Gastroesophageal sphincter (tissue), 4 donors: ENCODE measurements around the gene PTGFRN. TPM values are rescaled to one million over a fixed set of nuclear protein-coding genes. Genes with fewer than 3 reads are reported as not detected.
A peak's percentile ranks its signal among the peaks of the same experiment; 100 is the strongest.

Experiments used
- ATAC-seq: fragments of 150-250 bp; one replicate; pipeline ENCODE4 v1.9.1; 2016; ENCODE audit warnings: mild to moderate bottlenecking, moderate library complexity
- H3K27ac ChIP-seq, 4 donors: fragments of 200-600 bp; sonication (generic) in 3 of 4; 1 replicate in 3 of 4; 2 replicates in 1 of 4; pipeline ENCODE4 v1.5.1; 2016 to 2019
- H3K27me3 ChIP-seq: fragments of 200-600 bp; sonication (generic); one replicate; pipeline ENCODE4 v1.5.1; 2019
- H3K36me3 ChIP-seq, 2 donors: fragments of 200-600 bp; sonication (generic); one replicate each; pipeline ENCODE4 v1.5.1; 2019; ENCODE audit warnings: control low read depth in 1 of 2
- H3K4me1 ChIP-seq, 3 donors: fragments of 200-600 bp; sonication (generic); 1 replicate in 2 of 3; 2 replicates in 1 of 3; pipeline ENCODE4 v1.5.1; 2016 to 2019; ENCODE audit warnings: control low read depth in 2 of 3
- H3K4me3 ChIP-seq, 2 donors: fragments of 200-600 bp; sonication (generic); one replicate each; pipeline ENCODE4 v1.5.1; 2019; ENCODE audit warnings: mild to moderate bottlenecking in 1 of 2, moderate library complexity in 1 of 2
- H3K9me3 ChIP-seq, 3 donors: fragments of 200-600 bp; sonication (generic); one replicate each; pipeline ENCODE4 v1.5.1; 2017 to 2019; ENCODE audit warnings: control low read depth in 2 of 3
- CTCF ChIP-seq, 4 experiments: fragments of 200-600 bp in 2 of 4; fragments of 450-650 bp in 2 of 4; sonication (generic) in 1 of 4; IDR thresholded peaks; one replicate each; pipeline ENCODE4 v1.5.1; 2017 to 2019; ENCODE audit warnings: antibody characterized with exemption in 4 of 4, mild to moderate bottlenecking in 2 of 4, moderate library complexity in 2 of 4
- EP300 ChIP-seq: sonication (generic); formaldehyde crosslinking; IDR thresholded peaks from one replicate; pipeline ENCODE4 v1.6.1; 2017; ENCODE audit warnings: antibody characterized with exemption, mild to moderate bottlenecking
- POLR2A ChIP-seq, 2 donors: fragments of 450-650 bp; IDR thresholded peaks; one replicate each; pipeline ENCODE4 v1.6.1; 2017; ENCODE audit warnings: antibody characterized with exemption in 2 of 2, mild to moderate bottlenecking in 2 of 2, moderate library complexity in 1 of 2
- POLR2AphosphoS5 ChIP-seq: sonication (generic); formaldehyde crosslinking; IDR thresholded peaks from one replicate; pipeline ENCODE4 v1.6.1; 2017; ENCODE audit warnings: antibody characterized with exemption
- WGBS, 2 donors: methylation state at CpG; one replicate each; pipeline ENCODE4 v1.1.5; 2018; ENCODE audit warnings: low coverage in 1 of 2; 5-methylcytosine and 5-hydroxymethylcytosine counted together
- total RNA-seq, 4 donors: library from RNA; depleted of rRNA; stranded (reverse); fragments of >200 nt; gene quantifications; one replicate each; pipeline ENCODE4 v1.1.0, GENCODE V29; 2016

PTGFRN gene
- total RNA-seq, 4 donors from 2014 or later, result 60.0 to 166 (median 101) TPM

DNA sequence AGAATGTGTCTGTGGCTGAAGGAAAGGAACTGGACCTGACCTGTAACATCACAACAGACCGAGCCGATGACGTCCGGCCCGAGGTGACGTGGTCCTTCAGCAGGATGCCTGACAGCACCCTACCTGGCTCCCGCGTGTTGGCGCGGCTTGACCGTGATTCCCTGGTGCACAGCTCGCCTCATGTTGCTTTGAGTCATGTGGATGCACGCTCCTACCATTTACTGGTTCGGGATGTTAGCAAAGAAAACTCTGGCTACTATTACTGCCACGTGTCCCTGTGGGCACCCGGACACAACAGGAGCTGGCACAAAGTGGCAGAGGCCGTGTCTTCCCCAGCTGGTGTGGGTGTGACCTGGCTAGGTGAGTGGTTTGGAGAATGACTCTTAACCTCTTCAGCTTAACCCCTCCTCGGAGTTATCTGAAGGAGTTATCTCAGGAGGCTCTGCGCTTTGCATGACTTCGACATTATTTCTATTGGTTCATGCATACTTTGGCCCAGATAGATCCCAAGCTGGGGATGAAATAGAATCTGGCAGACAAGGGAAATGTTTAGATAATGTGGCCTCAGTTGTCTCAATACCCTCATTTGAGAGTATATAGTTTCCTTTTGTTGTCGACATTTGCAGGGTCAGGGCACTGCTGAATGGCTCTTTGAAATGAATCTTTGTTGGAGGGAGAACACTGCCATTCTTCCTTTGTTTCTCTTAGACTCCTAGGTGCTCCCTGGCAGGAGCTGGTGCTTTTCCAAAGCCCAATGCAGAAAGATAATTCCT lies 39.7 kb downstream of the PTGFRN start:
- Histone ChIP-seq H3K27ac (peak overlapping the region; percentile 77 to 92 (median 82)), H3K9me3 (no peaks in the 10 kb centered on the region), H3K27me3 (no peaks in the 10 kb centered on the region), H3K4me1 (peaks cover 26 to 77% (median 29%) of the 10 kb centered on the region in 3 donors), H3K4me3 (no peak overlapping the region), H3K36me3 (peaks cover 0 to 25% of the 10 kb centered on the region in 2 donors)
- no peak for ATAC-seq
- WGBS, 2 donors, result 31 to 78% methylated on average over 2 to 8 of the region's 21 CpGs
- TF ChIP-seq EP300, result no peak

- Histone ChIP-seq H3K36me3 (peaks cover 0 to 12% of the 10 kb centered on the region in 2 donors), H3K27ac (peak overlapping the region; percentile 77 to 92 (median 82)), H3K9me3 (no peaks in the 10 kb centered on the region), H3K4me1 (peaks cover 26 to 90% (median 29%) of the 10 kb centered on the region in 3 donors), H3K27me3 (no peaks in the 10 kb centered on the region), H3K4me3 (peak overlapping the region; percentile 6 to 32)
- peak; percentile 53 for ATAC-seq
- no peak for TF ChIP-seq EP300
- no peak for TF ChIP-seq POLR2A (IDR thresholded peaks at IDR 0.05)
- TF ChIP-seq CTCF (IDR thresholded peaks at IDR 0.05), result no peak
- WGBS, 2 donors, result 8 to 22% methylated on average over 10 of the region's 13 CpGs
These were observed 40.9 kb downstream of the PTGFRN start for GRCh38 chr1:116950517-116951199.

- no peak for TF ChIP-seq POLR2A (IDR thresholded peaks at IDR 0.05)
- TF ChIP-seq POLR2AphosphoS5, result peak; percentile 47
- H3K4me1 ChIP-seq, result peaks cover 26 to 90% (median 29%) of the 10 kb centered on the region in 3 donors
- ATAC-seq, result peak; percentile 64
- H3K9me3 ChIP-seq, result no peaks in the 10 kb centered on the region
- H3K27me3 ChIP-seq, result no peaks in the 10 kb centered on the region
- H3K4me3 ChIP-seq, result peak overlapping the region; percentile 6 to 32
- H3K36me3 ChIP-seq, result peaks cover 0 to 6% of the 10 kb centered on the region in 2 donors
- H3K27ac ChIP-seq, result peak overlapping the region; percentile 77 to 92 (median 82)
- 40 to 55% methylated on average over 6 to 9 of the region's 10 CpGs for WGBS, 2 donors
These were observed 41.7 kb downstream of the PTGFRN start for GRCh38 chr1:116951200-116951935.

- Histone ChIP-seq H3K9me3 (no peaks in the 10 kb centered on the region), H3K4me1 (peaks cover 19 to 79% (median 24%) of the 10 kb centered on the region in 3 donors), H3K27ac (peak overlapping the region in 2 of 4 donors; percentile 23 to 82), H3K27me3 (no peaks in the 10 kb centered on the region), H3K4me3 (no peak overlapping the region), H3K36me3 (peaks cover 0 to 6% of the 10 kb centered on the region in 2 donors)
- ATAC-seq, result no peak
- 71 to 100% methylated on average over 1 to 2 of the region's 2 CpGs for WGBS, 2 donors
- TF ChIP-seq POLR2A (IDR thresholded peaks at IDR 0.05), result no peak
- no peak for TF ChIP-seq POLR2AphosphoS5
- no peak for TF ChIP-seq CTCF (IDR thresholded peaks at IDR 0.05)
- TF ChIP-seq EP300, result no peak
These were observed 43.1 kb downstream of the PTGFRN start for GRCh38 chr1:116952738-116953275.

DNA sequence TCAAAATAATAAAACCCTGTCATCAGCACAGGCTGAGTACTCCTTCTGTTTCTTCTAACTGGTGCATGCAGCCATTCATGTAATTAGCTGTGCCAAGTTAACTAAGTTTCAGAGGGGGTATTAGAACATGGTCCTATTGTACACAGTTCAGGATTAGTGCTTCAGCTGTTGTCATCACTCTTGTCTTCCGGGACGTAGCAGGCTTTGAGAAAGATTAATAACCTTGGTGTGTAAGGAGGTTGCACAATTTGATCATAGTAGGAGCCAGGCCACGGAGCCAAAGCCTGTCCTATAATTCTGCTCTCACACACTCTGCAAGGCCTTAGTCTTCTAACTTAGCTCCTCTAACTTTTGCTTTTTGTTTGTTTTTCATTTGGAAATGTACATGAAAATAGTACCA lies 44.7 kb downstream of the PTGFRN start:
- Histone ChIP-seq H3K4me3 (no peak overlapping the region), H3K27ac (peak overlapping the region in 2 of 4 donors; percentile 48 to 57), H3K4me1 (peaks cover 13 to 63% (median 19%) of the 10 kb centered on the region in 3 donors), H3K27me3 (no peaks in the 10 kb centered on the region), H3K36me3 (peaks cover 0 to 1% of the 10 kb centered on the region in 2 donors), H3K9me3 (no peaks in the 10 kb centered on the region)
- ATAC-seq, result peak; percentile 70
- WGBS, 2 donors, result 21 to 47% methylated on average over 3 of the region's 3 CpGs
- TF ChIP-seq POLR2A (IDR thresholded peaks at IDR 0.05) (no peak), POLR2AphosphoS5 (peak; percentile 95)

GRCh38 chr1:116956378-116956777 lies 46.7 kb downstream of the PTGFRN start:
- Histone ChIP-seq H3K9me3 (no peaks in the 10 kb centered on the region), H3K27ac (no peak overlapping the region), H3K36me3 (peaks cover 0 to 6% of the 10 kb centered on the region in 2 donors), H3K4me3 (no peak overlapping the region), H3K27me3 (no peaks in the 10 kb centered on the region), H3K4me1 (peaks cover 7 to 43% (median 7%) of the 10 kb centered on the region in 3 donors)
- ATAC-seq, result no peak
- TF ChIP-seq POLR2AphosphoS5 (no peak), CTCF (IDR thresholded peaks at IDR 0.05) (no peak)
- 87% methylated on average over 3 to 5 of the region's 7 CpGs for WGBS, 2 donors
